H1 (cell line): ENCODE results near the gene UTS2B. TPM values are rescaled to one million over a fixed set of nuclear protein-coding genes. Genes with fewer than 3 reads are reported as not detected.

Source experiments
- CTCF ChIA-PET: fragments of 300-600 bp; sonication (Branson Sonifier 250); formaldehyde crosslinking; loops from one replicate; lab custom pipeline; 2021; ENCODE audit not compliant: partially characterized antibody; lab: Charles Lee
- POLR2A ChIA-PET: fragments of 300-600 bp; sonication (Branson Sonifier 250); formaldehyde crosslinking; loops from one replicate; lab custom pipeline; 2021; ENCODE audit warnings: inconsistent platforms; ENCODE audit not compliant: partially characterized antibody; lab: Charles Lee
- DNase-seq, 2 experiments: peaks; one replicate each; pipeline versions ENCODE4 v3.0.0 to v3.0.0-alpha.2; 2010 to 2022; ENCODE audit warnings: low spot score in 2 of 2, low read depth in 1 of 2, mixed read lengths in 1 of 2
- FAIRE-seq: peaks from 2 replicates; lab custom pipeline; 2011; peaks lifted over from hg19 to GRCh38; lab: Jason Lieb, UNC
- H2AFZ ChIP-seq: 2 replicates; pipeline ENCODE4 v1.8.1; 2012; ENCODE audit warnings: low read length, inconsistent platforms
- H2AK5ac ChIP-seq: 2 replicates; pipeline ENCODE4 v1.6.1; 2013; ENCODE audit warnings: low read depth, low read length
- H2BK120ac ChIP-seq: replicated peaks from 2 replicates; pipeline ENCODE3; 2013; ENCODE audit warnings: low read depth, low read length, inconsistent platforms
- H2BK12ac ChIP-seq: 2 replicates; pipeline ENCODE4 v1.6.1; 2013; ENCODE audit warnings: low read depth, low read length
- H2BK15ac ChIP-seq: 2 replicates; pipeline ENCODE4 v1.6.1; 2013; ENCODE audit warnings: low read length
- H2BK20ac ChIP-seq: 2 replicates; pipeline ENCODE4 v1.6.1; 2013; ENCODE audit warnings: low read length
- H2BK5ac ChIP-seq: 2 replicates; pipeline ENCODE4 v1.6.1; 2013; ENCODE audit warnings: low read depth, low read length
- H3K14ac ChIP-seq: 2 replicates; pipeline ENCODE4 v1.6.1; 2013; ENCODE audit warnings: inconsistent platforms; ENCODE audit not compliant: insufficient read length
- H3K18ac ChIP-seq: 2 replicates; pipeline ENCODE4 v1.6.1; 2013; ENCODE audit warnings: low read length; ENCODE audit errors: extremely low read depth
- H3K23ac ChIP-seq: 2 replicates; pipeline ENCODE4 v1.6.1; 2013; ENCODE audit warnings: inconsistent platforms; ENCODE audit not compliant: insufficient read length
- H3K23me2 ChIP-seq: 2 replicates; pipeline ENCODE4 v1.6.1; 2013; ENCODE audit warnings: low read depth, low read length
- H3K27ac ChIP-seq: 2 replicates; pipeline ENCODE4 v1.6.1; 2011; ENCODE audit warnings: low read depth, low read length, inconsistent platforms
- H3K27me3 ChIP-seq, 4 experiments: replicated peaks in 1 of 4; 1 replicate in 1 of 4; 2 replicates in 3 of 4; pipeline versions ENCODE4 v1.6.1 to v1.8.1; 2011 to 2013; ENCODE audit warnings: low read length in 3 of 4, mild to moderate bottlenecking in 3 of 4, inconsistent platforms in 2 of 4, mixed read lengths in 2 of 4, moderate library complexity in 1 of 4; ENCODE audit not compliant: control insufficient read depth in 3 of 4, insufficient read depth in 3 of 4; ENCODE audit errors: extremely low read depth in 1 of 4
- H3K36me3 ChIP-seq, 4 experiments: 2 replicates each; pipeline versions ENCODE4 v1.6.1 to v1.8.1; 2011 to 2013; ENCODE audit warnings: mild to moderate bottlenecking in 4 of 4, low read length in 3 of 4, moderate library complexity in 2 of 4, control low read depth in 1 of 4, inconsistent platforms in 1 of 4; ENCODE audit not compliant: insufficient read depth in 4 of 4, control insufficient read depth in 2 of 4
- H3K4ac ChIP-seq: replicated peaks from 2 replicates; pipeline ENCODE3; 2013; ENCODE audit warnings: low read length, low read depth, mixed read lengths, inconsistent platforms; ENCODE audit not compliant: insufficient read length
- H3K4me1 ChIP-seq, 4 experiments: replicated peaks in 1 of 4; 1 replicate in 1 of 4; 2 replicates in 3 of 4; pipeline versions ENCODE4 v1.6.1 to v1.8.1; 2011 to 2013; ENCODE audit warnings: low read length in 3 of 4, inconsistent platforms in 2 of 4, mixed read lengths in 1 of 4; ENCODE audit not compliant: insufficient read depth in 4 of 4, control insufficient read depth in 3 of 4
- H3K4me2 ChIP-seq, 2 experiments: 2 replicates each; pipeline versions ENCODE4 v1.6.1 to v1.8.1; 2011 to 2013; ENCODE audit warnings: low read depth in 2 of 2, low read length in 2 of 2, control low read depth in 1 of 2, inconsistent platforms in 1 of 2, mild to moderate bottlenecking in 1 of 2; ENCODE audit not compliant: insufficient read depth in 1 of 2
- H3K4me3 ChIP-seq, 4 experiments: fragments of 200-600, 300-600 bp in 1 of 4; sonication (generic), shearing (Covaris generic), sonication (Bioruptor Twin) in 1 of 4; 2 replicates each; pipeline versions ENCODE4 v1.5.1 to v1.8.1; 2011 to 2016; ENCODE audit warnings: low read length in 4 of 4, low read depth in 3 of 4, control low read depth in 2 of 4, inconsistent platforms in 2 of 4, mild to moderate bottlenecking in 2 of 4, mixed read lengths in 1 of 4, moderate library complexity in 1 of 4; ENCODE audit not compliant: insufficient read depth in 2 of 4; ENCODE audit errors: extremely low read depth in 1 of 4
- H3K56ac ChIP-seq: replicated peaks from 2 replicates; pipeline ENCODE3; 2013; ENCODE audit warnings: low read depth, mild to moderate bottlenecking, mixed read lengths, low read length, inconsistent platforms; ENCODE audit not compliant: insufficient read length
- H3K79me1 ChIP-seq: 2 replicates; pipeline ENCODE4 v1.6.1; 2013; ENCODE audit warnings: low read depth, low read length, control low read depth
- H3K79me2 ChIP-seq, 2 experiments: 2 replicates each; pipeline versions ENCODE4 v1.6.1 to v1.8.1; 2012 to 2013; ENCODE audit warnings: low read length in 2 of 2, mild to moderate bottlenecking in 2 of 2, inconsistent platforms in 1 of 2; ENCODE audit not compliant: insufficient read depth in 2 of 2, control insufficient read depth in 1 of 2
- H3K9ac ChIP-seq, 4 experiments: replicated peaks in 1 of 4; 1 replicate in 1 of 4; 2 replicates in 3 of 4; pipeline versions ENCODE4 v1.6.1 to v1.8.1; 2011 to 2013; ENCODE audit warnings: low read depth in 3 of 4, low read length in 3 of 4, control low read depth in 2 of 4, mild to moderate bottlenecking in 2 of 4, moderate library complexity in 2 of 4, inconsistent platforms in 1 of 4; ENCODE audit errors: extremely low read depth in 1 of 4
- H3K9me3 ChIP-seq, 2 experiments: 2 replicates each; pipeline versions ENCODE4 v1.6.1 to v1.8.1; 2012 to 2013; ENCODE audit warnings: mild to moderate bottlenecking in 2 of 2, moderate library complexity in 2 of 2, control low read depth in 1 of 2, inconsistent platforms in 1 of 2, low read depth in 1 of 2, low read length in 1 of 2, mixed read lengths in 1 of 2; ENCODE audit not compliant: insufficient read depth in 2 of 2
- H4K20me1 ChIP-seq, 2 experiments: replicated peaks in 1 of 2; 2 replicates each; pipeline versions ENCODE3 to v1.8.1; 2011 to 2013; ENCODE audit warnings: inconsistent platforms in 2 of 2, low read length in 2 of 2, mild to moderate bottlenecking in 1 of 2; ENCODE audit not compliant: insufficient read depth in 2 of 2, control insufficient read depth in 1 of 2
- H4K5ac ChIP-seq: 2 replicates; pipeline ENCODE4 v1.6.1; 2013; ENCODE audit warnings: low read length, low read depth, mixed read lengths, inconsistent platforms; ENCODE audit not compliant: insufficient read length
- H4K8ac ChIP-seq: 2 replicates; pipeline ENCODE4 v1.8.0; 2013; ENCODE audit warnings: mild to moderate bottlenecking, moderate library complexity, low read length, inconsistent platforms; ENCODE audit not compliant: insufficient read depth; ENCODE audit errors: extremely low read depth
- H4K91ac ChIP-seq: replicated peaks from 2 replicates; pipeline ENCODE3; 2013; ENCODE audit warnings: low read length, mixed read lengths, inconsistent platforms; ENCODE audit not compliant: insufficient read length
- BACH1 ChIP-seq: IDR thresholded peaks from 2 replicates; pipeline ENCODE4 v1.6.1; 2012; ENCODE audit warnings: low read length, improper control_type of control experiment
- EGR1 ChIP-seq: IDR thresholded peaks from 2 replicates; pipeline ENCODE4 v1.6.1; 2011; ENCODE audit warnings: low read depth, low read length, borderline replicate concordance
- FOSL1 ChIP-seq: IDR thresholded peaks from 2 replicates; pipeline ENCODE4 v1.6.1; 2011; ENCODE audit warnings: mild to moderate bottlenecking, low read depth, low read length, moderate library complexity; ENCODE audit not compliant: insufficient read depth
- HDAC2 ChIP-seq, 2 experiments: fragments of 300-600 bp in 1 of 2; sonication (generic) in 1 of 2; IDR thresholded peaks; 2 replicates each; pipeline ENCODE4 v1.6.1; 2011 to 2012; ENCODE audit warnings: low read depth in 2 of 2, low read length in 2 of 2, mild to moderate bottlenecking in 2 of 2, moderate library complexity in 2 of 2, borderline replicate concordance in 1 of 2, inconsistent platforms in 1 of 2
- KDM1A ChIP-seq: fragments of 200-600, 300-600 bp; sonication (generic); IDR thresholded peaks from 2 replicates; pipeline ENCODE4 v1.7.1; 2016; ENCODE audit warnings: mild to moderate bottlenecking, low read length, borderline replicate concordance
- PHF8 ChIP-seq: fragments of 200-600 bp; sonication (generic); conservative IDR thresholded peaks from 2 replicates; pipeline ENCODE4 v1.7.1; 2012; ENCODE audit warnings: low read depth, mild to moderate bottlenecking, inconsistent platforms, low read length, moderate library complexity
- SIN3A ChIP-seq, 2 experiments: IDR thresholded peaks in 1 of 2; conservative IDR thresholded peaks in 1 of 2; 2 replicates each; pipeline ENCODE4 v1.6.1; 2011 to 2012; ENCODE audit warnings: low read length in 2 of 2, improper control_type of control experiment in 1 of 2, low read depth in 1 of 2, mild to moderate bottlenecking in 1 of 2
- TBP ChIP-seq: IDR thresholded peaks from 2 replicates; pipeline ENCODE4 v1.6.1; 2011; ENCODE audit warnings: low read depth, low read length, improper control_type of control experiment
- TCF12 ChIP-seq: IDR thresholded peaks from 2 replicates; pipeline ENCODE4 v1.6.1; 2011; ENCODE audit warnings: low read depth, mild to moderate bottlenecking, low read length
- polyA plus RNA-seq, 7 experiments: library from polyadenylated mRNA; depleted of rRNA in 3 of 7; stranded (reverse) in 5 of 7; unstranded in 2 of 7; fragments of >200 nt in 5 of 7; fragments of 200-250 nt in 2 of 7; gene quantifications; 1 replicate in 5 of 7; 2 replicates in 1 of 7; 4 replicates in 1 of 7; pipeline versions ENCODE4 v1.2.1 to v1.2.3, GENCODE V29; 2011 to 2013; ENCODE audit warnings: missing spikeins in 2 of 7, mixed read lengths in 2 of 7
- total RNA-seq: library from RNA; stranded (reverse); fragmentation: NEBNext Ultra II Directional; extraction: Animal tissue kit (Norgen Biotek cat#: 25700); gene quantifications from 2 replicates; pipeline ENCODE4 v1.2.1, GENCODE V29; 2021

The UTS2B gene
- total and polyA plus RNA-seq, 2 of the 8 experiments (the other 6 are each of a cell fraction or from before 2014, with no cell fraction given) = not detected

- H3K4me2 ChIP-seq = no peak overlapping the region
- H3K23me2 ChIP-seq = no peaks in the 10 kb centered on the region
- H2BK15ac ChIP-seq = no peak overlapping the region
- no peaks in the 10 kb centered on the region for H3K79me1 ChIP-seq
- H3K36me3 ChIP-seq = no peaks in the 10 kb centered on the region
- CTCF ChIA-PET = interaction anchor here (1.5 kb wide), 1 partner anchor 9 kb away, joined by 4 read pairs; no protein-coding TSS in a partner anchor
- H3K9me3 ChIP-seq = no peaks in the 10 kb centered on the region
- H3K4ac ChIP-seq = no peak overlapping the region
- H2BK120ac ChIP-seq = no peak overlapping the region
- H4K20me1 ChIP-seq = no peaks in the 10 kb centered on the region
- H3K4me3 ChIP-seq = no peak overlapping the region
- H2BK12ac ChIP-seq = no peak overlapping the region
- no peak overlapping the region for H3K56ac ChIP-seq
- H3K9ac ChIP-seq = no peak overlapping the region
- no peak overlapping the region for H2AFZ ChIP-seq
- POLR2A ChIA-PET = no interaction called here
- no peak overlapping the region for H3K23ac ChIP-seq
- no peak overlapping the region for H3K27ac ChIP-seq
- H3K18ac ChIP-seq = no peak overlapping the region
- H4K5ac ChIP-seq = no peak overlapping the region
- no peak overlapping the region for H4K91ac ChIP-seq
- FAIRE-seq (no peak), DNase-seq (no peak)
- H3K27me3 ChIP-seq = no peaks in the 10 kb centered on the region
- H4K8ac ChIP-seq = no peak overlapping the region
- H2BK20ac ChIP-seq = no peak overlapping the region
- no peak overlapping the region for H2AK5ac ChIP-seq
- H3K79me2 ChIP-seq = no peaks in the 10 kb centered on the region
- TF ChIP-seq HDAC2 (IDR thresholded peaks at IDR 0.05; ENCODE audit: borderline replicate concordance in 1 of 2, low read depth in 2 of 2, low read length in 2 of 2) = no peak
- TF ChIP-seq BACH1 = no peak
- TF ChIP-seq KDM1A = no peak
- TF ChIP-seq FOSL1 = no peak
- no peak for TF ChIP-seq TCF12
- TF ChIP-seq PHF8 = no peak
- no peak for TF ChIP-seq SIN3A (conservative IDR thresholded peaks at IDR 0.05 in 1 of 2, IDR thresholded peaks at IDR 0.05 in 1 of 2; ENCODE audit: low read depth in 1 of 2, low read length in 2 of 2)
- TF ChIP-seq EGR1 = no peak
- TF ChIP-seq TBP = no peak
- no peak overlapping the region for H2BK5ac ChIP-seq
- no peaks in the 10 kb centered on the region for H3K4me1 ChIP-seq
- H3K14ac ChIP-seq = no peak overlapping the region
Measured at GRCh38 chr3:191275751-191276150, 54.6 kb downstream of the UTS2B start.
